CD4-positive, alpha-beta T cell treated with Interferon alpha-2 for 1 hour (primary cell): Measurements from ENCODE around the gene SPIN2B.
"Not testable (repeated sequence)": the region's sequence is repeated elsewhere in the genome, so short reads cannot be mapped to it uniquely, and the experiment has no call there.

Source experiments
- DNase-seq, 2 donors: peaks; one replicate each; pipeline ENCODE4 v3.0.0-alpha.2; 2020 to 2022

Gene SPIN2B

DNA sequence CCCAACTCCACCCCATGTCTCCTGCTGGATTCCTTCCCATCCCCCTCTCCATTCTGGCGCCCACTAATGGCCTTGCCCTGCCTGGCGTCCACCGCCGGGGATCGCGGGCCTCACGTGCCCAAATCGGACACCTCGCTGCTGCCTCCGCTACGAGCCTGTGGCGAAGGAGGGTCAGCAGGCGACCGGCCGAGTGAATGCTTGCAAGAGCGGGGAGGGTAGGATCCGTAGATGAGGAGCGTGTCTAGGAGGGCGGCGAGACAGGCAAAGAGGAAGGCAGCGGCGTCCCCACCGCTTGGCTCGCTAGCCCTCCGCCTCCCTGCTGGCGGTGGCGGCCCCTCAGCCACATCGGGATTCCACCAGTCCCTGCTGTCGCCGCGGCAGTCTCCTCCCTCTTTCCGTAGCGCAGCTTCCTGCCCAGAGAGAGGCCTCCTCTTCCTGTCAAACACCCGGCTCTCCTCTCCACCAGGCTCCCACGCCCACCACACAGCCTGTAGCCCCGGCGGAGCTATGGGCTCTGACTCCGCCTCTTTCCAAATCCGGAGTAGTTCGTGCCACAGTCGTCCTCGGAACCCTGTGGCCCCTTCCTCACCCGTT lies at the start of gene SPIN2B:
Gene SPIN2B, minus strand, starts transcription at position 387 of the 594 bp plus-strand sequence.
- peak; percentile 73 to 81 for DNase-seq

DNA sequence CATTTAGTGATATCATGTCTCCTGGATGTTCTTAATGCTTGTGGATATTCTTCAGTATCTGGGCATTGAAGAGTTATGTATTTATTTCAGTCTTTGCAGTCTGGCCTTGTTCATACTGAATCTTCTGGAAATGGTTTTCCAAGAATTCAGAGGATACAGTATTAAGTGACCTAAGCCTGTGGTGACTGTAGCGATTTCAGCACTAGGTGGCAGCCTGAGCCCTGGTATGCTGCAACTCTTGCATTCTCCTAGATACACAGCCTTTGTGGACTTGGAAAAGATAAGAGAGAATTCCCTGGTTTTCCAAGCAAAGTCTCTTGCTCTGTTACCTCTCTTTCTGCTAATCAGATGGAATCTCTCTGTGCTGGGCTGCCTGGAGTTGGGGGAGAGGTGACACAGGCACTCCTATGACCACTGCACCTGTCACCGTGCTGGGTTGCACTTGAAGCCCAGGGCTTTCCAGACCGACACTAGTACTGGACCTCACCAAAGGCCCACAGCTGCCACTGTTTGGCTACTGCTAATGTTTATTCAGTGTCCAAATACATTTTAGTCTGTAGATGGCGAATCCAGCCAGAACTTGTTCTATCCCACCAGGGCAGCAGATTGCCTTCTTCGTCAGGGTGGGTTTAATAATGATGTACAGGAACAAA lies 35.2 kb upstream of the SPIN2B start:
- DNase-seq: no peak

DNA sequence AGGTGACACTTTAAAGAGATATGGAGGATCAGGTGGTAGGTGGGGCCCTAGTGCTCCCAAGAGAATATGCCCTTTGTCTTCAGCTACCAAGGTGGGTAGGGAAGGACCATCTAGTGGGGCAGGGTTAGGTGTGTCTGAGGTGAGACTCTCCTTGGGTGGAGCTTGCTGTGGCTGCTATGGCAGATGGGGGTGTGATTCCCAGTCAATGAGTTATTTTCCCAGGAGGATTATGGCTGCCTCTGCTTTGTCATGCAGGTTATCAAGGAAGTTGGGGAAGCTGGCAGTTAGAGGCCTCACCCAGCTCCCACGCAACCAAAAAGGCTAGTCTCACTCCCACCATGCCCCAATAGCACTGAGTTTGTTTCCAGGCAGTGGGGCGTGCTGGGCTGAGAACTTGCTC lies 33.8 kb upstream of the SPIN2B start:
- no peak for DNase-seq

DNA sequence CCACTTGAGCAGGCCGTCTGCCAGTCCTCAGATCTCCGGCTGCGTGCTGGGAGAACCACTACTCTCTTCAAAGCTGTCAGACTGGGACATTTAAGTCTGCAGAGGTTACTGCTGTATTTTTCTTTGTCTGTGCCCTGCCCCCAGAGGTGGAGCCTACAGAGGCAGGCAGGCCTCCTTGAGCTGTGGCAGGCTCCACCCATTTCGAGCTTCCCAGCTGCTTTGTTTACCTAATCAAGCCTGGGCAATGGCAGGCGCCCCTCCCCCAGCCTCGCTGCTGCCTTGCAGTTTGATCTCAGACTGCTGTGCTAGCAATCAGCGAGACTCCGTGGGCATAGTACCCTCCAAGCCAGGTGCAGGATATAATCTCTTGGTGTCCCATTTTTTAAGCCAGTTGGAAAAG lies 30.9 kb upstream of the SPIN2B start:
- DNase-seq: not testable (repeated sequence)

DNA sequence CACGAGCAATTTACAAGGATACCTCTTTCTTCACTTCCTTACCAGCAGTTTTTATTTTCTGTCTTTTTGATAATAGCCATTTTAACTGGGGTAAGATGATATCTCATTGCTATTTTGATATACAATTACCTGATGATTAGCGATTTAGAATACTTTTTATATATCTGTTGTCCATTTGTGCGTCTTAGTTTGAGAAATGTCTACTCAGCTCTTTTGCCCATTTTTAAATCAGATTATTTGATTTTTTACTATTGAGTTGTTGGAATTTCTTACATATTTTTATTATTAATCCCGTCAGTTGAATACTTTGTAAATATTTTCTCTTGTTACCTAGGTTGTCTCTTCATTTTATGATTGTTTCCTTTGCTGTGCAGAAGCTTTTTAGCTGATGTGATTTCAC lies 17.3 kb upstream of the SPIN2B start:
- no peak for DNase-seq

DNA sequence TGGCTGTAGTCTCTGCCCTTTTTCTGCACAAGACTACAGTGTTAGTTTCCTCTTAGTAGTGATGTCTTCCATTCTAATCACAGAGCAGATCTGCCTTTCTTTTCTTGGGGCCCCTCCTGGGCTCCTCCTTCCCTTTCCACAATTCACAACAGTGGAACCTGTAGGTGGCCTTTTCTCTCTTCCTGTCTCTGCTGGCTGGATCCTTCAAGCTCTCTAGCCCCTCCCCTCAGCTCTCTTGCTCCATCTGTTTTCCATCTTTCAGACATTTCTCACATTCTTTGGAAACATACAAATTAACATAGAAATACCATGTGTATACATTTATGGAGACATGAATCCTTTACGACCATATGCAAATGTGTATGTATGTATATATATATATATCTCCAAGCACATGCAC lies 16.2 kb upstream of the SPIN2B start:
- no peak for DNase-seq

DNA sequence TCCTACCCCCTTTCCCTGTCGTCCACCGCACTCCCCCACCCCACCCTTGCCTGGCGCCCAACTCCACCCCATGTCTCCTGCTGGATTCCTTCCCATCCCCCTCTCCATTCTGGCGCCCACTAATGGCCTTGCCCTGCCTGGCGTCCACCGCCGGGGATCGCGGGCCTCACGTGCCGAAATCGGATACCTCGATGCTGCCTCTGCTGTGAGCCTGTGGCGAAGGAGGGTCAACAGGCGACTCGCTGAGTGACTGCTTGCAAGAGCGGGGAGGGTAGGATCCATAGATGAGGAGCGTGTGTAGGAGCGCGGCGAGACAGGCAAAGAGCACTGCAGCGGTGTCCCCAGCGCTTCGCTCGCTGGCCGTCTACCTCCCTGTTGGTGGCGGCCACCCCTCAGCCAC lies 15.7 kb upstream of the SPIN2B start, which contains the start of gene SPIN2A:
Gene SPIN2A, minus strand, starts transcription at position 325 of the 400 bp plus-strand sequence. CDS start 800 bp downstream, outside the sequence.
- DNase-seq: not testable (repeated sequence)

DNA sequence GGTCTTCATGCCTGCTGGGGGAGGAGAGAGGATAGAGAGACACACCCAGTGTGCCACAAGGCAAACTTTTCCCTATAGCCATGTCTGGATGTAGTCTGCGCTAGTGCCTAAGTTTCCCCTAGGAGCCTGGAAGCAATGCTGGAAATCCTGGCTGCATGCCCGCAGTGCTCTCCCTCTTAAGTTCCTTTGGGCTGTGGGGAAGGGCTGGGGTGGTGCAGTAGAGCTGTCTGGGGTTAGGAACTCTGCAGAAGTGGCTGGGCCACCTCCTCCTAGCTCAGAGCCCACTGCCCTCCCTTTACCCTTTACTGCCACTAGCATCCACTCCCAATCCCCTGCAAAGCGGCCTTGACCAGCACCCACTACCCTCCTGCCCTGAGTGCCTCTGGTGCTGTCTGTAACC lies 15.2 kb upstream of the SPIN2B start:
- DNase-seq: not testable (repeated sequence)

DNA sequence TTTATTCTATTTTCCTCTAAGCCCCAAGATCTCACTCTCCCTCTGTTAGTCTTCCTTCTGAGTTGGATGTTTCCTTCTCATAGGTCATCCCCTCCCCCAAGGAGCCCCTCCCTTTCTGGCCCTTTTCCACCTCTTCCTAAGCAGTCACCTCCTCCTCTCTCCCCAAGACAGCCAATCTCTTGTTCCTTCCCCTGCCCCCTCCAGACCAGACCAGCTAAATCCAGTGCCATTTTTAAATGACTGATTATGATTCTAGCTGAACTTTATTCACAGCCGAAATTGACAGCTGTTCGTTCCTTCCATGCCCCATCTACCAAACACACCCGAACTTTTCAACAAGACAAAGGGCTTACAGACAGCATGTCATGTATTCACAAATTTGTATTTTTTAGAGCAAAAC lies 13.9 kb upstream of the SPIN2B start:
- DNase-seq: no peak

DNA sequence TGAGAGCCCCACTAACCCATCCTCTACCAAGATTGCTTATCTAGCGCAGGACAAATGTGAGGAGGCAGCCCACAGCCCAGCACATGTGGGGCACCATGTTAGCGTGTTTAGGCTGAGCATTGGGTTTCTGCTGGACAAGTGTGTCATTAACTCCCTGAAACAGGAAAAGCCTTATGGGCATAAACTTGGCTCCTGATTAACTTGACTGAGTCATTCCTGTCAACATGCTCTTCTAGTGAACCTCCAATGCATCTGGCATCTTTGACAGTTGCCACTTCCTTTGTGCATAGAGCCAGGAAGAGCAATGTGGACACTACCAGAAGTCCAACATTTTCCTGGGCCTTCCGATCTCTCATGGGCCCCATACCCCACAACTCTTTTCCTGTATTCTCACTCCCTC lies 13.4 kb upstream of the SPIN2B start:
- no peak for DNase-seq

DNA sequence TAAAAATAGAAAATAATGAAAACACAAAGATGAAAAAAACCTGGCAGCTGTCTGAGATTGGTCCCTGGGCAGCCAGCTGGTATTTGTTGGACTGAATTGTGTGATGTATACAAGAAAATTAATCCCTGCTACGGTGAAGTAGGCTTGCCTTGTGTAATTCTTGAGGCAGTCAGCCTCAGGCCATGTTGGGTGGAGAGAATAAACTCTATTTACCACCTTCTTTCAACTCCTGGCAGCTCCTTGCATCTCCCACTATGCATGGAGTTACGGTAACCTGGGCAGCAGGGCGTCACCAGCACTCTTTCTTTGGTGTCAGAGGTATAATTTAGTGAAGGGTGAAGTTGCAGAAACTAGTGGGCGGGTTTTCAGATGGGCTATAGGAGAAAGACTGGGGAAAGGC lies 12.4 kb upstream of the SPIN2B start:
- DNase-seq: no peak

DNA sequence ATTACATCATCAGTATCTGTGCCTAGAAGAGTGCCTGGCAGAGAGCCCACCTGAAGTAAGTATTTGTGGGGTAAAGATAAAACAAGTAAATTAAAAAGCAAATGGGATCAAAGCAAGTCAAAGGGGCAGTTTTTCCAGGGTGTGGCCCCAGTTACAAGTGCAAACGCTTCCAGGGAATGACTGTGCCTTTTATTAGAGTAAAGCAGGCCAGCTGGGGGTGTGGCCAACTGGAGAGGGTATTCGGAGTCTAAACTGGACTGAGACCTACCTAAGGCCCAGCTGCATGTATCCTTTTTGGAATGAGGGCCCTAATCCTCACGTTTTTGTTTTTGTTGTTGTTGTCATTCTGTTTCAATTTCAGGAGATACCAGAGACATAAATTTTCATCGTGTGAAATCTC lies 11.9 kb upstream of the SPIN2B start:
- not testable (repeated sequence) for DNase-seq

DNA sequence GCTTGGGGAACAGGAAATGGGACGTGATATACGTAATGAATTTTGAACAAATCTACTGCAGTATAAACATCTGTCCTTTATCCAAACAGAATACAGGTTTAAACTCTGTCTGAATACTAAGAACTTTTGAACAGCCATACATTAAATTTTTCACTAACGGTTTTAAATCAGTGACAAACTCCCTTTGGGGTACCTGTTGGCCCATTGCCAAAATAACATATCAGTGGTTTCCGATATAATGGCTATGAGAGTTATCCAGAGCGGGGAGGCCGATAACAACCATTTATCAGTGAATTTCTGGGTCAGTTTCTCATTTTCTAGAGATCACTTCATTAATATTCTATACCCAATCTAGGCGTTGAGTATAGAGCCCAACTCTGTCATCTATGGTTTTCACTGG lies 10.7 kb upstream of the SPIN2B start:
- no peak for DNase-seq

DNA sequence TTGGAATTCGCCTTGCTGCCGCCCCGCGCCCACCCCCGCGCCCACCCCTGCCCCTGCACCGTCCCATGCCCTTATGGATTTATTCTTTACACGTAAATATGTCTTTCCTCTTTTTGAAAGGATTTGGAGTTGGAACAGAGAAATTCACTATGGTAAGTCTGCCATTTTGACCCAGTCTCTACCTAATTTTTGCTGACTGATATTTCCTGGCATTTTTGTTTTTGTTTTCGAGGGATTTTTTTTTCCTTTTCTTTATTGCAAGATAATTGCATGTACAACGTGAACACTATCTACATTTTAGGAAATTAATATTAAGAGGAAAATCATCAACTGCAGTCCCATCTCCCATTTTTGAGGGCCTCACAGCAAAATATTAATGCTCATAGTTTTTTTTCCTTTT lies 468 bp upstream of the SPIN2B start:
- peak in 1 of 2 donors; percentile 1 for DNase-seq

DNA sequence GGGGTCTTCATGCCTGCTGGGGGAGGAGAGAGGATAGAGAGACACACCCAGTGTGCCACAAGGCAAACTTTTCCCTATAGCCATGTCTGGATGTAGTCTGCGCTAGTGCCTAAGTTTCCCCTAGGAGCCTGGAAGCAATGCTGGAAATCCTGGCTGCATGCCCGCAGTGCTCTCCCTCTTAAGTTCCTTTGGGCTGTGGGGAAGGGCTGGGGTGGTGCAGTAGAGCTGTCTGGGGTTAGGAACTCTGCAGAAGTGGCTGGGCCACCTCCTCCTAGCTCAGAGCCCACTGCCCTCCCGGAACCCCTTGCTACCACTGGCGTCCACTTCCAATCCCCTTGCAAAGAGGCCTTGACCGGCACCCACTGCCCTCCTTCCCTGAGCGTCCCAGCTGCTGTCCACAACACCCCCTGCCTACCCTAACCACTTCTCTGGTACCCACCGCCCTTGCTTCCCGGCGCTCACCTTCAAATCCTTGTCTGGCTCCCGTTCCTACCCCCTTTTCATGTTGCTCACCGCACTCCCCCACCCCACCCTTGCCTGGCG lies 658 bp downstream of the SPIN2B start:
- DNase-seq: not testable (repeated sequence)

DNA sequence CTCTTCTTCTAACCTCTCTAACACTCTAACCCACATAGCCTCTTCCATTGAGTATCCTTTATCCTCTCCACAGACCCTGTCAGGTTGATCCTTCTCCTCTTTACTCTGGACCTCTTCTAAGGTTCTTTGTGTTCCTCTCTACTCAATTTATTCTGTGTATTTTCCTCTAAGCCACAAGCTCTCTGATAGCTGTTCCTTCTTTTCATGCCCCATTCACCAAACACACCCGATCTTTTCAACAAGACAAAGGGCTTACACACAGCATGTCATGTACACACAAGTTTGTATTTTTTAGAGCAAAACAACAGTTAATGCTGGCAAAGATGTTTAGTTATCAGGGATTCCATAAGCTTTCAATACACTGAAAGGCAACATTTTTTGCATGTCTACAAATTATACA lies 1.9 kb downstream of the SPIN2B start:
- no peak for DNase-seq

DNA sequence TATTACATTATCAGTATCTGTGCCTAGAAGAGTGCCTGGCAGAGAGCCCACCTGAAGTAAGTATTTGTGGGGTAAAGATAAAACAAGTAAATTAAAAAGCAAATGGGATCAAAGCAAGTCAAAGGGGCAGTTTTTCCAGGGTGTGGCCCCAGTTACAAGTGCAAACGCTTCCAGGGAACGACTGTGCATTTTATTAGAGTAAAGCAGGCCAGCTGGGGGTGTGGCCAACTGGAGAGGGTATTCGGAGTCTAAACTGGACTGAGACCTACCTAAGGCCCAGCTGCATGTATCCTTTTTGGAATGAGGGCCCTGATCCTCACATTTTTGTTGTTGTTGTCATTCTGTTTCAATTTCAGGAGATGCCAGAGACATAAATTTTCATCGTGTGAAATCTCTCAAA lies 3.8 kb downstream of the SPIN2B start:
- not testable (repeated sequence) for DNase-seq

DNA sequence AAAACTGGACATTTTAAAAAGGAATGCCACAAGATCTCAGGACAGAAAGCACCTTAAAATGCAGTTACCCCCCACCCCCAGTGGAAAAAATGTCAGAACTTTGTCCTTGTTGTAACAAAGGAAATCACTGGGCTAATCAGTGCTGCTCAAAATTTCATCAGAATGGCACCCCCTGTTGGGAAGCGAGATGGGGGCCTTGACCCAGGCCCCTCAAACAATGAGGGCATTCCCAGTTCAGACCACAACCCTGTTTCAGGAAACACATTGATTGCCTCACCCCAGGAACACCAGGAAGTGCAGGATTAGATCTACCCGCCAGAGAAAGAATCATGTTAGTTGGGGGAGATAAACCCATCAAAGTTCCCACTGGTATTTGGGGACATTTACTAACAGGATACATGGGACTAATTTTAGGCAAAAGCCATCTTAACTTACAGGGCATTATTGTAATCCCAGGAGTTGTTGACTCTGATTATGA lies 16.4 kb downstream of the SPIN2B start:
- no peak for DNase-seq

DNA sequence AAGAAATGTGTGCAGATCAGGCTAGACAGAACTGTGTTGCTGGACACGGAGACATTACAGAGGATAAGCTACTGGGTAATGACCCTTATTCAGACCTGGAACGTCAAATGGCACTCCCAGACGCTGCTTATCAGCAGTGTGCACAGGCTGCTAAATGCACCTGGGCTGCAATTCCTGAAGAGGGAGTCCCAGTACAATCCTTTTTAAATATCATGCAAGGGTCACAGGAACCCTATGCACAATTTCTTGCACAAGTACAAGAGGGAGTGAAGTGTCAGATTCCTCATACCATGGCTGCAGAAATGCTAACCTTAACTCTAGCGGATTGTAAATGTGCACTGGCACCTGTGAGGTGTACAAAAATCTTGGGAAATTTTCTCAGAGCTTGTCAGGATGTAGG lies 16.9 kb downstream of the SPIN2B start:
- DNase-seq: no peak

DNA sequence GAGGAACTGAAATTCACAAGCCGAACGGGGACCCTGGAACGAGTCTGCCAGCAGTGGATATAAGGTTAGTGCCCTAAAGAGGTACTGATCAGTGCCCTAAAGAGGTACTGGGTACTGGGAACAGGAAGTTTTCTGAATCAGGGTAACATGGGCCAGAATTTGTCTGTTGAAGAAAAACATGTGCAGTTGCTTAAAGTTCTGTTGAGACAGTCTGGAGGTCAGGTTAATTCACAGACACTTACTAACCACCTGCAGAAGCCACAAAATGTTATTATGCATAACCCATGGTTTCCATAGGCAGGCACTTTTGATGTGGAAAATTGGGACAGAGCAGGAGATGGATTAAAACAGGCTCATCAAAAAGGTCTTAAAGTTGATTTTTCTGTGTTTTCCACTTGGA lies 17.9 kb downstream of the SPIN2B start:
- DNase-seq: no peak

DNA sequence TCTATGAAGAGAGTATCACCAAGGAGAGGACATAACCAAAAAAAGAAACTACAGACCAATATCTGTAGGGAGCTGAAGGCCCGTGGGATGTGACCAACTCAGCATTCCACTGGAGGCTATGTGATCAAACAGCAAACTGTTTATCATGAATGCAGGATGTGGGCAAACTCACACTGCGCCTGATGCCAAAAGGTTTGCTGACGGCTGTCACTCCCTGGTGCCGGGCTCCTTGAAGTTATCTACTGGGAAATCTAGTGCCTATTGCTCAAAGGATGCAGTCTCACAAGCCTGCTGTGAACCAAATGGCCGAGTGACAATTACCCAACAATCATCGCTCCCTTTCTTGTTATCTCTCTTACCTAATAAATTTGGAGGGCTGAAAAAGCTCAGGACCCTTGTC lies 18.4 kb downstream of the SPIN2B start:
- DNase-seq: peak in 1 of 2 donors; percentile 9

DNA sequence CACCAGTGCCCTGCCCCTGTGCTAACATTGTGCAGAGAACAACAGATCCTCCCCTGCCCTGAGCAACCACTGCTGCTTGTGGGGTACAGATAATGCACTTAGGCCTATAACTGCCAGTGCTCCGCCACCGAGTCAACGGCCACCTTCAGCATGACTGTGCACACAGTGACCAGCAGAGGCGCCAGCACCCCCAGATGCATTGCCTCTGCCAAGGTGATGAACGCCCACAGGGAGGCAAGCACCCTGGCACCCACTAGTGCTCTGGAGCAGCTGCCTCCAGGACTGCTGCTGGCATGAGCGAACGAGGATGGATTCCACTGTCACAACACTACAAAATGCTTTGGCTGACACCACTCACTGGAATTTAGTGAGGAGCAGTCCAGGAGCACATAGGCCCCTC lies 38.2 kb downstream of the SPIN2B start:
- DNase-seq: no peak

DNA sequence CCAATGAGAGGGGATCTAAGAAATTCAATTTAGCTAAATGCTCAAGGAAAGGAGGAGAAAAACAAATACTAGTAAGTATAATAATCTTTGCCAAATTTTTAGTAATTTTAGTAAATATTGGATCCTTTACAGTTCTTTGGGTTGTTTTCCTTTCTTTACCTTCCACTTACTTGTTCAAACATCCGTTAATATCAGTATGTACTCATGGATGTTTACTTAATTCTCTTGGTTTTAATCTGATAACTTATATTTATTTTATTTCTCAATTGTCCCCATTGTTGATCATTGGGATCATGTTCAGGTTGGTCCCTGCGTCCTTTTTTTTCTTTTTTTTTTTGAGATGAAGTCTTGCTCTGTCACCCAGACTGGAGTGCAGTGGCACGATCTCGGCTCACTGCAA lies 46.9 kb downstream of the SPIN2B start:
- no peak for DNase-seq

DNA sequence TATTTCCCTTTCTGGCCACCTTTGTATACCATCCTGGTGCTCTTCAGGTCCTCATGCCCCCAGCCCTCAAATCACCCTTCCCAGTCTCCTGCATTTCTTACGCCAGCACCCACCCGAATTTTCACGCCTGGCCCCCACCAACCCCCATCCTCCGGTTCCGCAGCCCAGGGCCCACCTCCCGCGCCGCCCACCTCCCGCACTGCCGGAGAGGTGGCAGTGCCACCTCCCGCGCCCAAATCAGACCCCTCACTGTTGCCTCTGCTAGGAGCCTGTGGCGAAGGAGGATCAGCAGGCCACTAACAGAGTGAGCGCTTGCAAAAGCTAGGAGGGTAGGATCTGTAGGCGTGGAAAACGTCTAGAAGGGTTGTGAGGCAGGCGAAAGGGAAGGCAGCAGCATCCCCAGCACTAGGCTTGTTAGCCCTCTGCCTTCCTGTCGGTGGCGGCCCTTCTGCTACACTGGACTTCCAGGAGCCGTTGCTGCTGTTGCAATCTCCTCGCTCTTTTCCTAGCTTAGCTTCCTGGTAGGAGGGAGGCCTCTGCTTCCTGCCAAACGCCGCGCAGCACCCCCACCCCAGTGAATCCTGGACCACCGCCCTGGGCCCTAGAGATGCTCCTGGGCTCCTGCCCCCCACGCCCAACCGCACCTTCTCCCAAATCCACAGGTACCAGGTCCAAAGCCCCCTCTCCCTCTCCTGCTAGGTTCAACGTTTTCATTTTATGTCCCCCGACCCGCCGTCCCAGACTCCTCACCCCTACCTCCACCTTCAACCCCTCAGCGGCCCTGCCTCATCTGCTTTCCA lies 51.0 kb downstream of the SPIN2B start:
- no peak for DNase-seq
